H9 (cell line): ENCODE results near the gene DGCR8. TPM values are rescaled to one million over a fixed set of nuclear protein-coding genes. Genes with fewer than 3 reads are reported as not detected.

Experiments
- DNase-seq: peaks from one replicate; pipeline ENCODE4 v3.0.0-alpha.2; 2017
- H2AFZ ChIP-seq: one replicate; pipeline ENCODE4 v1.6.1; 2013; ENCODE audit warnings: mild to moderate bottlenecking, low read length, control low read depth, moderate library complexity
- H2AK5ac ChIP-seq: 2 replicates; pipeline ENCODE4 v1.6.1; 2013; ENCODE audit warnings: low read length, control low read depth, mixed read lengths; ENCODE audit not compliant: insufficient read length
- H2BK120ac ChIP-seq: one replicate; pipeline ENCODE4 v1.6.1; 2013; ENCODE audit warnings: low read depth, mild to moderate bottlenecking, low read length, control low read depth, inconsistent platforms; ENCODE audit not compliant: poor library complexity, severe bottlenecking
- H2BK12ac ChIP-seq: 2 replicates; pipeline ENCODE4 v1.6.1; 2013; ENCODE audit warnings: low read length, control low read depth, mixed read lengths, low read depth; ENCODE audit not compliant: insufficient read length
- H2BK15ac ChIP-seq: 2 replicates; pipeline ENCODE4 v1.6.1; 2013; ENCODE audit warnings: low read depth, low read length, control low read depth
- H2BK20ac ChIP-seq: one replicate; pipeline ENCODE4 v1.6.1; 2013; ENCODE audit warnings: low read depth, mild to moderate bottlenecking, low read length, control low read depth, inconsistent platforms; ENCODE audit not compliant: poor library complexity, severe bottlenecking
- H2BK5ac ChIP-seq: 2 replicates; pipeline ENCODE4 v1.6.1; 2013; ENCODE audit warnings: low read length, control low read depth, mixed read lengths; ENCODE audit not compliant: insufficient read length
- H3K14ac ChIP-seq: 2 replicates; pipeline ENCODE4 v1.6.1; 2013; ENCODE audit warnings: low read length, control low read depth; ENCODE audit not compliant: insufficient read depth
- H3K18ac ChIP-seq: 2 replicates; pipeline ENCODE4 v1.6.1; 2013; ENCODE audit warnings: low read depth, mild to moderate bottlenecking, mixed read lengths, low read length, control low read depth; ENCODE audit not compliant: insufficient read length
- H3K23ac ChIP-seq: 2 replicates; pipeline ENCODE4 v1.6.1; 2013; ENCODE audit warnings: low read length, control low read depth, mixed read lengths, low read depth; ENCODE audit not compliant: insufficient read length
- H3K23me2 ChIP-seq: 2 replicates; pipeline ENCODE4 v1.6.1; 2013; ENCODE audit warnings: low read depth, mild to moderate bottlenecking, mixed read lengths, low read length, control low read depth; ENCODE audit not compliant: insufficient read length, poor library complexity, severe bottlenecking
- H3K27ac ChIP-seq: 2 replicates; pipeline ENCODE4 v1.5.1; 2013; ENCODE audit warnings: low read length, control low read depth, mixed read lengths, low read depth; ENCODE audit not compliant: insufficient read length
- H3K27me3 ChIP-seq: 2 replicates; pipeline ENCODE4 v1.6.1; 2013; ENCODE audit warnings: low read length, control low read depth, inconsistent platforms; ENCODE audit not compliant: insufficient read depth
- H3K4ac ChIP-seq: 2 replicates; pipeline ENCODE4 v1.6.1; 2013; ENCODE audit warnings: low read depth, mild to moderate bottlenecking, control low read depth, inconsistent platforms, low read length, moderate library complexity
- H3K4me1 ChIP-seq: 2 replicates; pipeline ENCODE4 v1.6.1; 2013; ENCODE audit warnings: low read length, control low read depth, inconsistent platforms; ENCODE audit not compliant: insufficient read depth
- H3K4me2 ChIP-seq: 2 replicates; pipeline ENCODE4 v1.6.1; 2013; ENCODE audit warnings: low read length, control low read depth, mixed read lengths; ENCODE audit not compliant: insufficient read length, insufficient read depth
- H3K56ac ChIP-seq: 2 replicates; pipeline ENCODE4 v1.6.1; 2013; ENCODE audit warnings: low read depth, mild to moderate bottlenecking, mixed read lengths, low read length, control low read depth; ENCODE audit not compliant: insufficient read length
- H3K79me1 ChIP-seq: 2 replicates; pipeline ENCODE4 v1.6.1; 2013; ENCODE audit warnings: low read depth, mild to moderate bottlenecking, moderate library complexity, low read length, control low read depth, inconsistent platforms; ENCODE audit not compliant: insufficient read depth, poor library complexity, severe bottlenecking
- H3K79me2 ChIP-seq: 2 replicates; pipeline ENCODE4 v1.6.1; 2013; ENCODE audit warnings: low read length, control low read depth, inconsistent platforms; ENCODE audit not compliant: insufficient read depth
- H3K9ac ChIP-seq: 2 replicates; pipeline ENCODE4 v1.6.1; 2013; ENCODE audit warnings: low read length, control low read depth, mixed read lengths; ENCODE audit not compliant: insufficient read length; ENCODE audit errors: extremely low read depth
- H3K9me3 ChIP-seq: one replicate; pipeline ENCODE4 v1.6.1; 2013; ENCODE audit warnings: low read depth, low read length, inconsistent platforms; ENCODE audit not compliant: control insufficient read depth
- H3T11ph ChIP-seq: one replicate; pipeline ENCODE4 v1.6.1; 2013; ENCODE audit warnings: mild to moderate bottlenecking, low read length, control low read depth, inconsistent platforms
- H4K20me1 ChIP-seq: one replicate; pipeline ENCODE4 v1.6.1; 2013; ENCODE audit not compliant: control insufficient read depth, insufficient read length, insufficient read depth
- H4K5ac ChIP-seq: 2 replicates; pipeline ENCODE4 v1.6.1; 2013; ENCODE audit warnings: low read depth, mild to moderate bottlenecking, mixed read lengths, low read length, control low read depth; ENCODE audit not compliant: insufficient read length
- H4K8ac ChIP-seq: replicated peaks from 2 replicates; pipeline ENCODE4 v1.6.1; 2013; ENCODE audit warnings: low read length, control low read depth, mixed read lengths, low read depth; ENCODE audit not compliant: insufficient read length
- H4K91ac ChIP-seq: 2 replicates; pipeline ENCODE4 v1.6.1; 2013; ENCODE audit warnings: low read depth, mild to moderate bottlenecking, moderate library complexity, mixed read lengths, low read length, control low read depth; ENCODE audit not compliant: insufficient read length
- H3K27ac Mint-ChIP-seq, 3 experiments: 2 replicates in 2 of 3; 3 replicates in 1 of 3; pipeline ENCODE4 v1.8.0; 2020 to 2021; ENCODE audit warnings: mixed read lengths in 3 of 3, mild to moderate bottlenecking in 1 of 3, moderate library complexity in 1 of 3
- H3K27me3 Mint-ChIP-seq: 2 replicates; pipeline ENCODE4 v1.8.0; 2021; ENCODE audit warnings: low read depth, mild to moderate bottlenecking, moderate library complexity, mixed read lengths
- H3K36me3 Mint-ChIP-seq, 3 experiments: 2 replicates in 2 of 3; 3 replicates in 1 of 3; pipeline ENCODE4 v1.8.0; 2020 to 2021; ENCODE audit warnings: low read depth in 3 of 3, mixed read lengths in 3 of 3; ENCODE audit not compliant: insufficient read depth in 1 of 3
- H3K4me1 Mint-ChIP-seq, 2 experiments: 2 replicates each; pipeline ENCODE4 v1.8.0; 2020; ENCODE audit warnings: mixed read lengths in 2 of 2
- H3K4me3 Mint-ChIP-seq, 2 experiments: 2 replicates in 1 of 2; 3 replicates in 1 of 2; pipeline ENCODE4 v1.8.0; 2020 to 2021; ENCODE audit warnings: mild to moderate bottlenecking in 2 of 2, mixed read lengths in 2 of 2, moderate library complexity in 1 of 2
- H3K9me3 Mint-ChIP-seq, 2 experiments: 2 replicates in 1 of 2; 3 replicates in 1 of 2; pipeline ENCODE4 v1.8.0; 2020; ENCODE audit warnings: mild to moderate bottlenecking in 2 of 2, mixed read lengths in 2 of 2, moderate library complexity in 1 of 2
- WGBS: extraction: QIAGEN DNeasy Blood & Tissue Kit; methylation state at CpG from one replicate; pipeline ENCODE4 v1.1.7; 2013; ENCODE audit warnings: missing lambda C conversion rate, low lambda C conversion rate, mixed read lengths; ENCODE audit not compliant: insufficient read length; ENCODE audit errors: extremely low coverage; 5-methylcytosine and 5-hydroxymethylcytosine counted together
- total RNA-seq: library from RNA; stranded (reverse); gene quantifications from 2 replicates; pipeline ENCODE4 v1.2.1, GENCODE V29; 2021
- TF ChIP-seq, protein P1 (sequence below): fragments of 200-600 bp; sonication (generic); conservative IDR thresholded peaks from 3 replicates; pipeline ENCODE4 v1.8.0; 2021; ENCODE audit warnings: antibody characterized with exemption, mild to moderate bottlenecking

Gene DGCR8
- total RNA-seq, 1 experiment from 2014 or later, result 74.5 TPM

DNA sequence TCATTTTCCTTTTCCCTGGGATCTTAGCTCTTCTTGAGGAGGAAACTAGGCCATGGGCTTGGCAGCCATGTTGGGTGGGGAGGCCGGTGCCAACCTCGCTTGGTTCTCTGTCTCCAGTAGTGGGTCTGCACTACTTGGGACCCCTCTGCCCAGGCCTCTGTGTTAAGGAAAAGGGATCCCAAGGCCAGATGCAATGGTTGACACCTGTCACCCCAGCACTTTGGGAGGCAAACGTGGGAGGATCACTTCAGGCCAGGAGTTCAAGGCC lies 49.6 kb downstream of the DGCR8 start:
- no peak for DNase-seq
- Histone ChIP-seq H4K5ac (no peak overlapping the region), H3K27ac (no peak overlapping the region), H4K8ac (no peak overlapping the region), H3K9me3 (no peaks in the 10 kb centered on the region), H3K4ac (no peak overlapping the region), H2BK5ac (no peak overlapping the region), H3K18ac (no peak overlapping the region), H3K14ac (no peak overlapping the region), H2BK12ac (no peak overlapping the region), H3K79me1 (peaks cover under 1% of the 10 kb centered on the region), H2AFZ (no peak overlapping the region), H3K56ac (no peak overlapping the region), H2BK120ac (no peak overlapping the region), H2BK15ac (no peak overlapping the region), H3K79me2 (no peaks in the 10 kb centered on the region), H2AK5ac (no peak overlapping the region), H3K4me2 (no peak overlapping the region), H3K27me3 (no peaks in the 10 kb centered on the region), H3K23ac (no peak overlapping the region), H3T11ph (no peak overlapping the region), H3K4me1 (no peaks in the 10 kb centered on the region), H4K91ac (no peak overlapping the region), H3K23me2 (peaks cover 4% of the 10 kb centered on the region), H4K20me1 (peaks cover 2% of the 10 kb centered on the region), H2BK20ac (no peak overlapping the region), H3K9ac (no peak overlapping the region)
- peaks cover 8% of the 10 kb centered on the region in 2 experiments for H3K4me1 Mint-ChIP-seq
- no peak overlapping the region for H3K4me3 Mint-ChIP-seq
- TF ChIP-seq, protein P1, sequence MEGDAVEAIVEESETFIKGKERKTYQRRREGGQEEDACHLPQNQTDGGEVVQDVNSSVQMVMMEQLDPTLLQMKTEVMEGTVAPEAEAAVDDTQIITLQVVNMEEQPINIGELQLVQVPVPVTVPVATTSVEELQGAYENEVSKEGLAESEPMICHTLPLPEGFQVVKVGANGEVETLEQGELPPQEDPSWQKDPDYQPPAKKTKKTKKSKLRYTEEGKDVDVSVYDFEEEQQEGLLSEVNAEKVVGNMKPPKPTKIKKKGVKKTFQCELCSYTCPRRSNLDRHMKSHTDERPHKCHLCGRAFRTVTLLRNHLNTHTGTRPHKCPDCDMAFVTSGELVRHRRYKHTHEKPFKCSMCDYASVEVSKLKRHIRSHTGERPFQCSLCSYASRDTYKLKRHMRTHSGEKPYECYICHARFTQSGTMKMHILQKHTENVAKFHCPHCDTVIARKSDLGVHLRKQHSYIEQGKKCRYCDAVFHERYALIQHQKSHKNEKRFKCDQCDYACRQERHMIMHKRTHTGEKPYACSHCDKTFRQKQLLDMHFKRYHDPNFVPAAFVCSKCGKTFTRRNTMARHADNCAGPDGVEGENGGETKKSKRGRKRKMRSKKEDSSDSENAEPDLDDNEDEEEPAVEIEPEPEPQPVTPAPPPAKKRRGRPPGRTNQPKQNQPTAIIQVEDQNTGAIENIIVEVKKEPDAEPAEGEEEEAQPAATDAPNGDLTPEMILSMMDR, result no peak
- no peaks in the 10 kb centered on the region; the same call in 1 of the 2 replicates for H3K27me3 Mint-ChIP-seq
- WGBS, result no CpG with 5 or more reads among the region's 3 CpGs
- peaks cover 17 to 36% (median 32%) of the 10 kb centered on the region in 3 experiments; a peak in 6 of 7 replicates for H3K36me3 Mint-ChIP-seq
- H3K9me3 Mint-ChIP-seq, result no peaks in the 10 kb centered on the region
- no peak overlapping the region for H3K27ac Mint-ChIP-seq
